CD4-positive, alpha-beta T cell (primary cell): ENCODE measurements around the gene MBNL1. TPM values are rescaled to one million over a fixed set of nuclear protein-coding genes. Genes with fewer than 3 reads are reported as not detected.

Experiments used
- ATAC-seq: fragments of 200-7000 bp; cut with Tn5 transposase; one replicate; pipeline ENCODE4 v1.10.0; 2022; ENCODE audit warnings: mild to moderate bottlenecking; ENCODE audit not compliant: poor library complexity
- CTCF ChIA-PET: fragments of 350-600 bp; sonication (Branson Sonifier 250); formaldehyde crosslinking; loops from one replicate; lab custom pipeline; 2021; ENCODE audit warnings: antibody characterized with exemption, inconsistent platforms; lab: Charles Lee
- POLR2A ChIA-PET: fragments of 350-600 bp; sonication (Branson Sonifier 250); formaldehyde crosslinking; loops from one replicate; lab custom pipeline; 2021; ENCODE audit warnings: antibody characterized with exemption, inconsistent platforms; lab: Charles Lee
- DNase-seq, 14 experiments: peaks; one replicate each; pipeline ENCODE4 v3.0.0-alpha.2; 2013 to 2020; ENCODE audit warnings: mixed read lengths in 2 of 14
- H3K27ac ChIP-seq, 2 donors: one replicate each; pipeline versions ENCODE4 v1.5.1 to v1.7.0; 2013; ENCODE audit warnings: low read length in 2 of 2, low read depth in 1 of 2, mild to moderate bottlenecking in 1 of 2
- H3K27me3 ChIP-seq, 2 experiments: 1 replicate in 1 of 2; 2 replicates in 1 of 2; pipeline versions ENCODE4 v1.6.1 to v1.7.0; 2013; ENCODE audit warnings: low read length in 2 of 2, control low read depth in 1 of 2, mild to moderate bottlenecking in 1 of 2, moderate library complexity in 1 of 2; ENCODE audit not compliant: insufficient read depth in 2 of 2, control insufficient read depth in 1 of 2
- H3K36me3 ChIP-seq: one replicate; pipeline ENCODE4 v1.6.1; 2013; ENCODE audit warnings: low read length, control low read depth; ENCODE audit not compliant: insufficient read depth
- H3K4me1 ChIP-seq: one replicate; pipeline ENCODE4 v1.6.1; 2013; ENCODE audit warnings: low read length, control low read depth; ENCODE audit not compliant: insufficient read depth
- H3K4me3 ChIP-seq: one replicate; pipeline ENCODE4 v1.5.1; 2013; ENCODE audit warnings: mild to moderate bottlenecking, low read length, moderate library complexity
- H3K9me3 ChIP-seq, 2 experiments: 1 replicate in 1 of 2; 2 replicates in 1 of 2; pipeline versions ENCODE4 v1.6.1 to v1.7.0; 2013; ENCODE audit warnings: low read length in 2 of 2, mild to moderate bottlenecking in 2 of 2, control low read depth in 1 of 2, moderate library complexity in 1 of 2; ENCODE audit not compliant: control insufficient read depth in 1 of 2, insufficient read depth in 1 of 2
- H3K27ac Mint-ChIP-seq: one replicate; pipeline ENCODE4 v1.8.0; 2020; ENCODE audit warnings: mixed read lengths
- H3K27me3 Mint-ChIP-seq: one replicate; pipeline ENCODE4 v1.8.0; 2021; ENCODE audit warnings: mixed read lengths
- H3K36me3 Mint-ChIP-seq: one replicate; pipeline ENCODE4 v1.8.0; 2021; ENCODE audit warnings: low read depth, mixed read lengths
- H3K4me1 Mint-ChIP-seq: one replicate; pipeline ENCODE4 v1.8.0; 2021; ENCODE audit warnings: low read depth, mixed read lengths
- H3K4me3 Mint-ChIP-seq: one replicate; pipeline ENCODE4 v1.8.0; 2020; ENCODE audit warnings: mild to moderate bottlenecking, mixed read lengths
- H3K9me3 Mint-ChIP-seq: one replicate; pipeline ENCODE4 v1.8.0; 2020; ENCODE audit warnings: mixed read lengths
- intact Hi-C, 2 experiments: fragments of 100-400 bp; cut with DNase I in 1 of 2; cut with micrococcal nuclease in 1 of 2; formaldehyde crosslinking; loops; one replicate each; pipeline versions ENCODE4 v1.15.1 to v1.9.0; 2023 to 2025; cut with DNase I, micrococcal nuclease
- total RNA-seq, 174 experiments: library from RNA in 2 of 174; stranded (reverse) in 2 of 174; gene quantifications; one replicate each; pipeline ENCODE4 v1.2.3 and lab custom pipeline; 2021 to 2026
- TF ChIP-seq, protein P1 (sequence below): fragments of 200-600 bp; IDR thresholded peaks from one replicate; pipeline ENCODE4 v1.8.0; 2022; ENCODE audit warnings: antibody characterized with exemption, mild to moderate bottlenecking

The MBNL1 gene
- total RNA-seq, 2 experiments from 2014 or later: 551 to 561 TPM

DNA sequence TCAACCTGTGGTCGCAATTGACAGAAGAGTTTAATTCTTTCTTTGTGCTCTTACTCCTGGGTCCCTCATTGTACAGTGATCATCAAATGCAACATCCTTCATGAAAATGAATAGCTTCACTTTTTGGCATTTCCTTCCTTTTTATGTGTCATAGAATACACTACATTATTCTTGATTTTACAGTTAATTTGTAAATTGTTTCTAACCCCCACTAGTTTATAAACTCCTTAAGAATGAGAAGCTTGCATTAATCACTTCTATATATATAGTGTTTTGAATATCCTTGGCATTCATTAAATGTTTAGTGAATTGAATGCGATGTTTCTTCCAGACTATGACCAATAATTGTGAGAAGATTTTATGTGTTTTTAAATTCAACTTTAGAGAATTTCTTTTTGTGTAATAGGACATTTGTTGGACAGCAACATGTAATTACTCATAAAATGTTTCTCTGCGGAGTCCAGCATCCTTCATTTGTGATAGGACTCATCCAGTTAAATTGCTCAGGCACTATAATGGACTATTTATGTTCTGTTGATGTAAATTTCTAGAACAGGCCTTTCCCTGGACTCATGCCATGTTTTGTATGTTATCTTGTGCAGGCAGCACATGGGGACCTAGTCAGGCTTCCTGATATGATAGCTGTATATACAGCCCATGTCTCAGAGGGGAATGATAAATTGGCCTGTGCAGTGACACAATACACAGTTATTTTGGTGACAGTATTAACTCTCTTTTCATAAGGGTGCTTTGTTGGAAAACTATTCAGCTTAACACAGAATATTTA lies 51.3 kb downstream of the MBNL1 start:
- peak overlapping the region; percentile 40 for H3K4me3 Mint-ChIP-seq
- no peaks in the 10 kb centered on the region for H3K9me3 Mint-ChIP-seq
- peaks cover 78% of the 10 kb centered on the region for H3K36me3 Mint-ChIP-seq
- Histone ChIP-seq H3K4me1 (peaks cover 14% of the 10 kb centered on the region), H3K9me3 (no peaks in the 10 kb centered on the region), H3K27ac (peak overlapping the region in 1 of 2 donors; percentile 4), H3K4me3 (no peak overlapping the region), H3K36me3 (peaks cover 26% of the 10 kb centered on the region), H3K27me3 (no peaks in the 10 kb centered on the region)
- no peaks in the 10 kb centered on the region for H3K27me3 Mint-ChIP-seq
- ChIA-PET POLR2A (interaction anchor here (0.6 to 5.8 kb wide), 5 partner anchors 10 to 152 kb away, joined by 3 to 28 read pairs (median 4); partner anchors contain the start of gene MBNL1), CTCF (interaction anchor here (0.9 to 1.8 kb wide), 4 partner anchors 11 to 124 kb away, joined by 3 to 5 read pairs (median 4); no protein-coding TSS in a partner anchor)
- TF ChIP-seq, protein P1, sequence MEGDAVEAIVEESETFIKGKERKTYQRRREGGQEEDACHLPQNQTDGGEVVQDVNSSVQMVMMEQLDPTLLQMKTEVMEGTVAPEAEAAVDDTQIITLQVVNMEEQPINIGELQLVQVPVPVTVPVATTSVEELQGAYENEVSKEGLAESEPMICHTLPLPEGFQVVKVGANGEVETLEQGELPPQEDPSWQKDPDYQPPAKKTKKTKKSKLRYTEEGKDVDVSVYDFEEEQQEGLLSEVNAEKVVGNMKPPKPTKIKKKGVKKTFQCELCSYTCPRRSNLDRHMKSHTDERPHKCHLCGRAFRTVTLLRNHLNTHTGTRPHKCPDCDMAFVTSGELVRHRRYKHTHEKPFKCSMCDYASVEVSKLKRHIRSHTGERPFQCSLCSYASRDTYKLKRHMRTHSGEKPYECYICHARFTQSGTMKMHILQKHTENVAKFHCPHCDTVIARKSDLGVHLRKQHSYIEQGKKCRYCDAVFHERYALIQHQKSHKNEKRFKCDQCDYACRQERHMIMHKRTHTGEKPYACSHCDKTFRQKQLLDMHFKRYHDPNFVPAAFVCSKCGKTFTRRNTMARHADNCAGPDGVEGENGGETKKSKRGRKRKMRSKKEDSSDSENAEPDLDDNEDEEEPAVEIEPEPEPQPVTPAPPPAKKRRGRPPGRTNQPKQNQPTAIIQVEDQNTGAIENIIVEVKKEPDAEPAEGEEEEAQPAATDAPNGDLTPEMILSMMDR: no peak
- DNase-seq: peak in 1 of 14 experiments; percentile 32
- peak overlapping the region; percentile 91 for H3K27ac Mint-ChIP-seq
- intact Hi-C loops: no loop called here
- peaks cover 93% of the 10 kb centered on the region for H3K4me1 Mint-ChIP-seq
- peak; percentile 13 for ATAC-seq

DNA sequence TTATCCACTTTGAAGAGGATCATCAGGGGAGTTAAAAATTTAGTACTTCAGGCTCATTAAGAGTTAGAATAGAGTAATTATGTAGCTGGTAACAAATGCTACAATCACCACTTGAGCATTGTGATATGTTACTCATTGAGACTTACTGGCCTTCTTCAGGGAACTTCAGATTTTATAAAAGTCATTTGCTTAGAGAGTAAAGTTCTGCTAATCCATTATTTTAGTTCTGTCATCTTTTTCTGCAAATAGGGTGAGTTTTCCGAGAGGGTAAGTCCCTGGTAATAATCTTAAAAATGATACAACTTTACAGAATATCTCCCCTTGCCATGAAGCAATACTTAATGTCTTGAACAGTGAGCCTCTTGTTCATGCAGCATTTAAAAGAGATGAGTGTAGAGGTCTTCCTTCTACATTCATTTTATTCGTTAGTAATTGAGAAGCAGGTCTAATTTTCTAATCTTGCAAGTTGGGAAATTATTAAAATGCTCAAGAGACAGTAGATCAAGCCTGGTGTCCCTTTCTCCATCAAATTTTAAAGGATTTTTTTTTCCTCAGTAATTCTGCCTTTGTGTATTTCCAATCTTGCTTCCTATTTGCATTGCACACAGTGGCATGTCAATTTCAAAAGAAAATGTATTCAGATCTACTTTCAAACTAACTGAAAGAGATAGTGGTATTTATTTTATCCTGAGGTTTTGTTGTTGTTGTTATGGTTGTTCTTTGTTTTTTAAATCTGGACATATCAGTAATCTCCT lies 52.6 kb downstream of the MBNL1 start:
- H3K4me3 Mint-ChIP-seq: peak overlapping the region; percentile 56

DNA sequence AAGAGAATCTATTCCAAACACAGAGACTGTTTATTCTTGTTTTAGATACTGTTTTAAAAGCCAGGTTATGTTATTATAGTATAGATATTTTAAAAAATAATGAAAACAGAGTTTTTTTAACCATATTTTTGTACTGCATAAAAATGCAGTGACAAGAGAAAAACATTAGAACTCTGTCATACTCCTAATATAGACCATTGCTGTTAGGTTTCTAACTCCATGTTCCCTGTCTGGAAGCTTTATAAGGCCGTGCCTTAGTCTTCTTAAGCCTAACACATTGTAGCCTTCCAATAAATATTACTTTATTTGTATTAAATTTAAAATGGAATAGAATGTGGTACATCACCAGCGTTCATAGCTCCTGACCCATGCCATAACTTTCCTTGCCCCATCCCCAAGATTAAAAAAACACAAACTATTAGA lies 53.2 kb downstream of the MBNL1 start:
- Mint-ChIP-seq H3K4me3 (peak overlapping the region; percentile 62), H3K27me3 (no peaks in the 10 kb centered on the region), H3K27ac (peak overlapping the region; percentile 91), H3K4me1 (peaks cover 91% of the 10 kb centered on the region), H3K9me3 (no peaks in the 10 kb centered on the region), H3K36me3 (peaks cover 75% of the 10 kb centered on the region)
- H3K4me1 ChIP-seq: peaks cover 8% of the 10 kb centered on the region
- ChIA-PET CTCF (interaction anchor here (1.6 kb wide), 1 partner anchor 11 kb away, joined by 4 read pairs; no protein-coding TSS in a partner anchor), POLR2A (no interaction called here)
- H3K9me3 ChIP-seq: no peaks in the 10 kb centered on the region
- no peak overlapping the region for H3K27ac ChIP-seq
- no peak for DNase-seq
- no peak overlapping the region for H3K4me3 ChIP-seq
- ATAC-seq: no peak
- intact Hi-C loops: no loop called here
- H3K36me3 ChIP-seq: peaks cover 24% of the 10 kb centered on the region
- no peaks in the 10 kb centered on the region for H3K27me3 ChIP-seq
- TF ChIP-seq, protein P1: no peak

More for the DNA sequence above, 52.6 kb downstream of the MBNL1 start:
- Histone ChIP-seq H3K9me3 (no peaks in the 10 kb centered on the region), H3K27ac (peak overlapping the region in 1 of 2 donors; percentile 4), H3K4me3 (no peak overlapping the region), H3K4me1 (peaks cover 5% of the 10 kb centered on the region), H3K36me3 (peaks cover 27% of the 10 kb centered on the region), H3K27me3 (no peaks in the 10 kb centered on the region)
- DNase-seq: no peak
- ATAC-seq: no peak
- POLR2A ChIA-PET: interaction anchor here (2.4 kb wide), 1 partner anchor 11 kb away, joined by 8 read pairs; no protein-coding TSS in a partner anchor
- TF ChIP-seq, protein P1: no peak
- no peaks in the 10 kb centered on the region for H3K9me3 Mint-ChIP-seq
- CTCF ChIA-PET: interaction anchor here (1.5 to 1.6 kb wide), 2 partner anchors 10 to 12 kb away, joined by 4 read pairs; no protein-coding TSS in a partner anchor
- peaks cover 77% of the 10 kb centered on the region for H3K36me3 Mint-ChIP-seq
- peaks cover 91% of the 10 kb centered on the region for H3K4me1 Mint-ChIP-seq
- intact Hi-C loops: no loop called here
- H3K27me3 Mint-ChIP-seq: no peaks in the 10 kb centered on the region
- H3K27ac Mint-ChIP-seq: peak overlapping the region; percentile 91
